Ecto neural progenitor cell (in vitro differentiated cells): ENCODE data around the gene SNX17.
"Not testable (repeated sequence)": the region's sequence is repeated elsewhere in the genome, so short reads cannot be mapped to it uniquely, and the experiment has no call there.

Experiments used
- DNase-seq: peaks from one replicate; pipeline ENCODE4 v3.0.0-alpha.2; 2018; ENCODE audit warnings: low spot score

SNX17 gene

DNA sequence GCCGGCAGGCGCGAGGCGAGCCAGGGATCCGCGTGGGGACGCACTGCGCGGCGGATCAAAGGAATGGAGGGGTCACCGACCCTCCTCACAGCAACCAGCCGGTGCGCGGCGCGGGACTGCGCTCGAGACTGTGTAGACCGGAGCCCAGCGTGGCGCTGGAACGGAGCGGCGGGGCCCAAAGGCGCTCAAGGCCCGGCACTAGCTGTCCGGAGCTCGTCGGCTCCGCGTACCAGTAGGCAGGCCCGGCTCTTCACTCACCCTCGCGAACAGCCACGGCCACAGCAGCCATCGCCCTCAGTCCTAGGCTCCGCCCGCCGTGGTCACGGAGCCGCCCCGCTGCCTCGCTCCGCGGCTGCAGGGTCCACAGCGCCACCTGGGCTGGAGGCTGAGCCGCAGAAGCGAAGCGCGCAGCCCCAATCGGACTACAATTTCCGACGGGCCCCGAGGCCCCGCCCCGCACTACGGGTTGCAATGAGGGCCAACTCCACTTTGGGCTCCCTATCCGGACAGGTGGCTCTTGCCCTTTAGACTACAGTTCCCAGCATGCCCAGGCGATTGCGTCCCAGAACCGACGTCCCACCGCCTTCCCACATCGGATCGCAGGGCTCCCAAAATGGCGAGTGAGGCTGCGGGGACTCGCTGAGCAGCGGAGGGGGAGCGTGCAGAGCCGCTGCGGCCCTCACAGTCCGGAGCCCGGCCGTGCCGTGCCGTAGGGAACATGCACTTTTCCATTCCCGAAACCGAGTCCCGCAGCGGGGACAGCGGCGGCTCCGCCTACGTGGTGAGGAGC lies at the start of gene SNX17, which contains the start of gene EIF2B4:
SNX17 (plus strand) TSS at position 591 of the 790 bp plus-strand sequence; CDS start at position 719, 128 bp downstream.
EIF2B4 (minus strand) TSS at position 313 of the 790 bp plus-strand sequence; CDS start at position 289, 24 bp downstream.
- peak; percentile 99 for DNase-seq

GRCh38 chr2:27320958-27321543 lies 49.4 kb upstream of the SNX17 start:
- DNase-seq: no peak

GRCh38 chr2:27322301-27322765 lies 48.1 kb upstream of the SNX17 start:
- no peak for DNase-seq

GRCh38 chr2:27322766-27323595 lies 47.4 kb upstream of the SNX17 start, which contains the start of gene MPV17:
MPV17 (minus strand) TSS chr2:27323097; CDS start chr2:27322517, 580 bp downstream.
- DNase-seq: peak; percentile 92

- DNase-seq: no peak
Observed at GRCh38 chr2:27323596-27324285, 46.7 kb upstream of the SNX17 start.

GRCh38 chr2:27324720-27325119 lies 45.7 kb upstream of the SNX17 start:
- no peak for DNase-seq

GRCh38 chr2:27335311-27335710 lies 35.1 kb upstream of the SNX17 start:
- DNase-seq: no peak

- DNase-seq: no peak
Observed at GRCh38 chr2:27336173-27336572, 34.2 kb upstream of the SNX17 start.

DNA sequence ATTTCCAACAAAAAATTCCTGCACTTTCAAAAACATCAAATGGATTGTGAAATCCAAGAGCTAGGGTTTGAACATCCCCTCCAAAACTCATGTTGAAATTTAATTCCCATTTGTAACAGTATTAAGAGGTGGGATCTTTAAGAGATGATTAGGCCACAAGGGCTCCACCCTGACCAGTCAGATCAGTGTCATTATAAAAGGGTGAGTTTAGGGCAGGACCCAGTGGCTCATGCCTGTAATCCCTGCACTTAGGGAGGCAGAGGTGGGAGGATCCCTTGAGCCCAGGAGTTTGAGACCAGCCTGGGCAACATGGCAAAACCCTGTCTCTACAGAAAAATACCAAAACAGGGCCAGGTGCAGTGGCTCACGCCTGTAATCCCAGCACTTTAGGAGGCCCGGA lies 22.8 kb upstream of the SNX17 start:
- no peak for DNase-seq

GRCh38 chr2:27350106-27350693 lies 20.2 kb upstream of the SNX17 start:
- DNase-seq: no peak

- DNase-seq: no peak
Observed at GRCh38 chr2:27351802-27352598, 18.4 kb upstream of the SNX17 start.

DNA sequence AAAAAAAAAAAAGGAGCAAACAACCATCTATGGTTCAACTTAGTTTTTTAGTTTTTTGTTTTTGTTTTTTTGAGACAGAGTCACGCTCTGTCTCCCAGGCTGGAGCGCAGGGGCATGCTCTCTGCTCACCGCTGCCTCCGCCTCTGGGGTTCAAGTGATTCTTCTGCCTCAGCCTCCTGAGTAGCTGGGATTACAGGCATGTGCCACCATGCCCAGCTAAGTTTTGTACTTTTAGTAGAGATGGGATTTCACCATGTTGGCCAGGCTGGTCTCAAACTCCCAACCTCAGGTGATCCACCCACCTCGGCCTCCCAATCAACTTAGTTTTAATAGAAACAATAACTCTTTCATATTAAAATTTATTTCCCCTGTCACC lies 17.0 kb upstream of the SNX17 start:
- not testable (repeated sequence) for DNase-seq

DNA sequence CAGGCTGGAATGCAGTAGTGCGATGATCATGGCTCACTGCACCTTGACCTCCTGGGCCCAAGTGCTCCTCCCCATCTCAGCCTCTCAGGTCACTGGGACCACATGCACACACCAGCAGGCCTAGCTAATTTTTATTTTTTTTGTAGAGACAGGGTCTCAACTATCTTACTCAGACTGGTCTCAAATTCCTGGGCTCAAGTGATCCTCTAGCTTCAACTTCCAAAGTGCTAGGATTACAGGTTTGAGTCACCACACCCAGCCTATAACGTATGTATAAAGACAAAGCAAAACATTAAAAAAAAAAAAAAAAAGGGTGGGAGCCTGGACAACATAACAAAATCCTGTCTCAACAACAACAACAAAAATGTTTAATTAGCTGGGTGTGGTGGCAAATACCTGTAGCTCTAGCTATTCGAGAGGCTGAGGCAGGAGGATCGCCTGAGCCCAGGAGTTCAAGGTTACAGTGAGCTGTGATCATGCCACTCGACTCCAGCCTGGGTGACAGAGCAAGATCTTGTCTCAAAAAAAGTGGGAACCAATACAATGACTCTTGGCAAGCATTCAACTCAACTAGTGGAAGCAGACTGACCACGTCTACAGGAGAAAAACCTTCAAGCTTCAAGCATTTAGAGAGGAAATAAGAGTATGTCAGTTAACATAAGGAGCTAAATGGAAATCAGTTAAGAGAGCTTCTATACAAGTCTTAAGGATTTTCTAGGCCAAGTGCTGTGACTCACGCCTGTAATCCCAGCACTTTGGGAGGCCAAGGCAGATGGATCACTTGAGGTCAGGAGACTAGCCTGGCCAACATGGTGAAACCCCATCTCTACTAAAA lies 16.4 kb upstream of the SNX17 start:
- no peak for DNase-seq

DNA sequence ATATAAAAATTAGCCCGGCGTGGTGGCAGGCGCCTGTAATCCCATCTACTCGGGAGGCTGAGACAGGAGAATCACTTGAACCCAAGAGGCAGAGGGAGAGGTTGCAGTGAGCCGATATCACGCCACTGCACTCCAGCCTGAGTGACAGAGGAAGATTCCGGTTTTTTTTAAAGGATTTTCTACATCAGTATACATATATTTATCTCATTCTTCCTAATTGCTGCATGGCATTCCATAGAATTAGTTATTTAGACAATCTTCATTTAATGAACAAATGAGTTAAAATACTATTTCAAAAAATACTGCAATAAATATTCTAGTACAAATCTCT lies 15.9 kb upstream of the SNX17 start:
- no peak for DNase-seq

DNA sequence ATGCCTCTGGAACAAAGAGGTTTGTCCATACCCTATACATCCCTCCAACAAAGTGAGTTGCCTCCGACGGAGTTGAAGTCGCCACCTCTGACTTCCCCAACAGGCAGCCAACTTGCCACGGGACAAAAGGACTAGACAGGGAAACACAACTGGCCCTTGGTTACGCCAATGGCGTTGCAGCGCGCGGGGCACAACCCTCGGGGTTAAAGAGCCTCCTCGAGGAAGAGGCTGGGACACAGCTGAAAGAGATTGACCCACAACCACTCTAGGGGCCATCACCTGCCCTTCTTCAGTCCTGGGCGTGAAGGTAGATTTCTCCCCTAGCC lies 14.4 kb upstream of the SNX17 start:
- no peak for DNase-seq

DNA sequence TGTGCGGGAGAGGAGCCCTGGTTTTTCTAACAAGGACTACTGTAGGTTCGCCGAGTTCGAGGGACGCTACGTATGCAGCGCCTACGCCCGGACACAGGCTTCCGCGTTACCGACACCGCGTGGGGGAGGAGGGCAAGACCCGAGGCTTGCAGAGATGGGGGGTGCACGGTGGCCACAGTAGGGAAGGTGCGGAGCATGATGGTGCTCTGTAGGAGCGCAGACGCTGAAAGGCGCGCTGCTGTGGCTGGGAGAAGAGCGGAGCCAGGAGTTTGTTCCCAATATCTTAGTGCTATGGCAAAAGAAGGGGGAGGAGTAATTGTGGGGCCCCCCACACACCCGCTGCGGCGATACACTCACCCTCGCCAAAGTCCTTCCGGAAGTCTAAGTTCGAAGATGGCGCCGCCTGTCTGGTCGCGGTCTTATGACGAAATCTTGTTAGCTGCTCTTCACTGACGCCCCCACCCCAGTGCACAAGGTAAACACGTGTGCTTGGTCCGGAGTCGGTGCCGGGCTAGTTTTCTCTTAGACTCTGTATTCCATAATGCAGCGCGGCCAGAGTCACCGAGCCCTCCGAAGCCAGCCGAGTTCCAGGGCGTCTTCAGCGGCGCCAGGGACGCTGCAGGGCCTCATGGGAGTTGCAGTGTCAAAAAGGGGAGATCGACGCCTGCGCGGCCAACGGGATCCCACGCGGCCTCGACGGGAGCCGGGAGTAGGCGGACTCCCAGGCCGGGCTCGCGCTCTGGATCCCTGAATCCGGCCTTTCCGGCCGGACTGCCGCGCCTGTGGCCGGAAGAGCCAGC lies 13.8 kb upstream of the SNX17 start, which contains the start of gene GTF3C2:
GTF3C2 (minus strand) TSS at position 383 of the 800 bp plus-strand sequence. CDS start 13,210 bp downstream, outside the sequence.
- DNase-seq: peak; percentile 97

GRCh38 chr2:27362678-27363420 lies 7.6 kb upstream of the SNX17 start:
- no peak for DNase-seq

GRCh38 chr2:27363933-27364332 lies 6.5 kb upstream of the SNX17 start:
- DNase-seq: no peak
